ENCODE measurements around the gene ROGDI. TPM values are rescaled to one million over a fixed set of nuclear protein-coding genes. Genes with fewer than 3 reads are reported as not detected.

Gene ROGDI
- total RNA-seq, 1 donor = 14.4 TPM

DNA sequence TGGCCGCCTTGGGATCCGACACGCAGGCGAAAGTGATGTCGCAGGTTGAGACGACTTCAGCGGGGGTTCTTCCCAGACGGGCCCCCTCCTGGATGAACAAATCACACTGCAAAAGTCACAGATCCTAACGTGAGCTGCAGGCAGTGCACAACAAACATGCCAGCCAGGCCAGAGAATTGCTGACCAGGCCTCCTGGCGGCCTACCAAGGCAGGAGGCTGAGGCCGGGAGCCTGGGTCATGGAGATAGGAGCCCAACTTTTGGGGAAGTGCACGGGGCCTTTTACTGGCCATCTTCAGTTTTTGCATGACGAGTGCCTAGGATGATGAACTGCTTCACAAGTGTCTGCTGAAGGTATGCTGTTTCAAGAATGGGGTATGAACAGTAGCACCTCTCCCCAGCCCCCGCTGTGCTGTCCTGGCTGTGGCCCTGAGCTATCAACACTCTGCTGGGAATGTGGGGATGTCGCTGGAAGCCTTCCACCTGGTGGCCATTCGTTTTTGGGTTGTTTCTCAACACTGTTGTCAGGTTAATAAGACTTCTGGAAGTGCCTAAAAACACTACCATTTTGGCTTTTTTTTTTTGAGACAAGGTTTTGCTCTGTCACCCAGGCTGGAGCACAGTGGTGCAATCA is 12.2 kb upstream of the ROGDI start:
- TF ChIP-seq, protein P1, sequence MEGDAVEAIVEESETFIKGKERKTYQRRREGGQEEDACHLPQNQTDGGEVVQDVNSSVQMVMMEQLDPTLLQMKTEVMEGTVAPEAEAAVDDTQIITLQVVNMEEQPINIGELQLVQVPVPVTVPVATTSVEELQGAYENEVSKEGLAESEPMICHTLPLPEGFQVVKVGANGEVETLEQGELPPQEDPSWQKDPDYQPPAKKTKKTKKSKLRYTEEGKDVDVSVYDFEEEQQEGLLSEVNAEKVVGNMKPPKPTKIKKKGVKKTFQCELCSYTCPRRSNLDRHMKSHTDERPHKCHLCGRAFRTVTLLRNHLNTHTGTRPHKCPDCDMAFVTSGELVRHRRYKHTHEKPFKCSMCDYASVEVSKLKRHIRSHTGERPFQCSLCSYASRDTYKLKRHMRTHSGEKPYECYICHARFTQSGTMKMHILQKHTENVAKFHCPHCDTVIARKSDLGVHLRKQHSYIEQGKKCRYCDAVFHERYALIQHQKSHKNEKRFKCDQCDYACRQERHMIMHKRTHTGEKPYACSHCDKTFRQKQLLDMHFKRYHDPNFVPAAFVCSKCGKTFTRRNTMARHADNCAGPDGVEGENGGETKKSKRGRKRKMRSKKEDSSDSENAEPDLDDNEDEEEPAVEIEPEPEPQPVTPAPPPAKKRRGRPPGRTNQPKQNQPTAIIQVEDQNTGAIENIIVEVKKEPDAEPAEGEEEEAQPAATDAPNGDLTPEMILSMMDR (IDR thresholded peaks at IDR 0.05; ENCODE audit: insufficient read depth, low read length) = no peak
- H3K4me3 ChIP-seq (ENCODE audit: low read depth, low read length) = no peak overlapping the region
- no peak for DNase-seq (ENCODE audit: low read depth)

GRCh38 chr16:4814046-4814445 is 11.6 kb upstream of the ROGDI start:
- DNase-seq (ENCODE audit: low read depth) = no peak
- TF ChIP-seq, protein P1 (IDR thresholded peaks at IDR 0.05; ENCODE audit: insufficient read depth, low read length) = no peak
- no peak overlapping the region for H3K4me3 ChIP-seq (ENCODE audit: low read depth, low read length)

DNA sequence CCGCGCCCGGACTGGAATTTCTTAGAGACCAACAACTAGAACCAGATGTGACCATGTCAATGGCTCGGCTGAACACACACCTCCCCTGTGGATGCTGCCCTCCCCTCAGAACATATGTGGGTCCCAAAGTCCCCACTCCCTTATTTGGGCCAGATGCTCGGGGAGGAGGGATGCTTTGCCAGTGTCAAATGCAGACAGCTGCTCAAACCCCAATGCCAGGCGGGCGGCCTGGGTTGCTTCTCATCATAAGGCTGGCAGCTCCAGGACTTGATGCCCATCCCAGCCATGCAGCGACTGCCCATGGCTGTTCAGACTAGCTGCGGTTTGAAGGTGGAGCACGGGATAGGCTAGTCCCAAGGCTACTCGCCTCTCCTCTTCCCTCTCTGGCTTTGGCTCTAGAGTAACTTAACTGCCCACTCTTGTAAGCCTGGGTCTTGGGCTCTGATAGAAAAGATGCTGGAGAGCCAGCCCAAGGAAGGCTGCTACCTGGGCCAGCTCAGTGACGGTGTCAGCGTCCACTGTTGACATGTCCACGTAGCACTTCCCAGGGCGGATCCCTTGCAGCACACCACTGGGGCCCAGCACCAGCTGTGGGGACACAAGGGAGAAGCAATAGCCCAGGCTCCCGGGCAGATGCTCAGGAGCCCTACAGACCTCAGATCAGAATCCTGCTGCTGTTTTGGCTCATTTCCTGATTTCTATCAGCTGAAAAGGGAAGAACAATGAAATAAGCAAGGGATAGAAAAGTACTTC is 11.0 kb upstream of the ROGDI start:
- DNase-seq (ENCODE audit: low read depth) = no peak
- H3K4me3 ChIP-seq (ENCODE audit: low read depth, low read length) = no peak overlapping the region
- TF ChIP-seq, protein P1 (IDR thresholded peaks at IDR 0.05; ENCODE audit: insufficient read depth, low read length) = no peak

DNA sequence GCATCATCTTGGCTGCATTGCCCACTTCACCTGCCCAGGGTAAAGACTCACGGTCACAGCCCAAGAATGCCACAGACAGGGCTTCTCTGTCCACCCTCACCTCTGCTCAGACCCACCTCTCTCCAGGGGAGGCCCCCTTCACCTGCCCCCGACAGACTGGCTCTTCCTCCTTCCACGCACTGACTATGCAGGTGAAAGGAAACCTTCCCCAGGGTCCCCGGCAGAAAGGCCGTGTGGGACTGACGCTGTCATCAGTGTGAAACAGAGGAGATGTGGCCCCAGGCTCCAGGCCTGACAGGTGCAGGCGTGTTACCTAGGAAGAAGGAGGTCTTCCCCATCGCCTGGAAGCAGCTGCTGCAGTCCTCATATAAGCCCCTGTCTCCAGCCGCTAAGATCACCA is 9.3 kb upstream of the ROGDI start:
- no peak overlapping the region for H3K4me3 ChIP-seq (ENCODE audit: low read depth, low read length)
- DNase-seq (ENCODE audit: low read depth) = no peak
- TF ChIP-seq, protein P1 (IDR thresholded peaks at IDR 0.05; ENCODE audit: insufficient read depth, low read length) = no peak

- no peak for DNase-seq (ENCODE audit: low read depth)
- TF ChIP-seq, protein P1 (IDR thresholded peaks at IDR 0.05; ENCODE audit: insufficient read depth, low read length) = no peak
- no peak overlapping the region for H3K4me3 ChIP-seq (ENCODE audit: low read depth, low read length)
Measured at GRCh38 chr16:4811242-4811641, 8.8 kb upstream of the ROGDI start.

- no peak overlapping the region for H3K4me3 ChIP-seq (ENCODE audit: low read depth, low read length)
- no peak for DNase-seq (ENCODE audit: low read depth)
- TF ChIP-seq, protein P1 (IDR thresholded peaks at IDR 0.05; ENCODE audit: insufficient read depth, low read length) = no peak
Measured at GRCh38 chr16:4806280-4806679, 3.8 kb upstream of the ROGDI start.
